ENCODE data around the gene MRPS18C. TPM values are rescaled to one million over a fixed set of nuclear protein-coding genes. Genes with fewer than 3 reads are reported as not detected.
A peak's percentile ranks its signal among the peaks of the same experiment; 100 is the strongest.

The MRPS18C gene
- polyA plus RNA-seq, 3 donors = 13.6 to 70.5 (median 42.4) TPM

- no peaks in the 10 kb centered on the region for H3K9me3 ChIP-seq (replicated peaks in 1 of 2; ENCODE audit: control insufficient read depth in 1 of 2, insufficient read depth in 1 of 2, low read length in 2 of 2)
- no peaks in the 10 kb centered on the region for H3K27me3 ChIP-seq (ENCODE audit: control insufficient read depth in 2 of 2, insufficient read depth in 2 of 2, low read length in 2 of 2)
- no peak for DNase-seq
- intact Hi-C loops (cut with micrococcal nuclease) = no loop called here
- Mint-ChIP-seq H3K4me3 (no peak overlapping the region), H3K9me3 (no peaks in the 10 kb centered on the region), H3K36me3 (peaks cover 73 to 78% of the 10 kb centered on the region in 2 donors), H3K27ac (no peak overlapping the region), H3K27me3 (ENCODE audit: low read depth in 3 of 3) (no peaks in the 10 kb centered on the region), H3K4me1 (peaks cover 4% of the 10 kb centered on the region)
- no peaks in the 10 kb centered on the region for H3K4me1 ChIP-seq (ENCODE audit: control insufficient read depth in 1 of 2, insufficient read depth in 2 of 2, low read length in 2 of 2)
- H3K4me3 ChIP-seq (replicated peaks in 1 of 3; ENCODE audit: low read depth in 2 of 3, low read length in 3 of 3) = no peak overlapping the region
- no peak overlapping the region for H3K9ac ChIP-seq (ENCODE audit: insufficient read depth, low read length, poor library complexity, severe bottlenecking)
- H2AFZ ChIP-seq (ENCODE audit: insufficient read depth, low read depth, low read length, poor library complexity, severe bottlenecking) = no peak overlapping the region
- no peaks in the 10 kb centered on the region for H3K79me2 ChIP-seq (ENCODE audit: insufficient read depth, low read length)
- H3K27ac ChIP-seq (ENCODE audit: low read depth in 1 of 2, low read length in 2 of 2) = no peak overlapping the region
- H3K36me3 ChIP-seq (replicated peaks in 1 of 2; ENCODE audit: control insufficient read depth in 1 of 2, insufficient read depth in 2 of 2, low read length in 2 of 2) = peaks cover 50 to 90% of the 10 kb centered on the region in 2 donors
- H4K20me1 ChIP-seq (ENCODE audit: insufficient read depth, low read length) = no peaks in the 10 kb centered on the region
- whole genome bisulfite sequencing (ENCODE audit: insufficient coverage) = no CpG with 5 or more reads among the region's 2 CpGs
- no peak for TF ChIP-seq CTCF (IDR thresholded peaks at IDR 0.05)
- no peak overlapping the region for H3K4me2 ChIP-seq (replicated peaks; ENCODE audit: extremely low read depth, low read length, poor library complexity, severe bottlenecking)
These were observed 42.2 kb upstream of the MRPS18C start for GRCh38 chr4:83413676-83414075.

GRCh38 chr4:83417566-83417965 is 38.3 kb upstream of the MRPS18C start:
- no peaks in the 10 kb centered on the region for H3K9me3 ChIP-seq (replicated peaks in 1 of 2; ENCODE audit: control insufficient read depth in 1 of 2, insufficient read depth in 1 of 2, low read length in 2 of 2)
- no peak overlapping the region for H3K4me2 ChIP-seq (replicated peaks; ENCODE audit: extremely low read depth, low read length, poor library complexity, severe bottlenecking)
- Mint-ChIP-seq H3K27ac (peak overlapping the region in 1 of 7 donors; percentile 4), H3K36me3 (peaks cover 57 to 72% of the 10 kb centered on the region in 2 donors), H3K4me1 (no peaks in the 10 kb centered on the region), H3K4me3 (no peak overlapping the region), H3K9me3 (no peaks in the 10 kb centered on the region), H3K27me3 (ENCODE audit: low read depth in 3 of 3) (no peaks in the 10 kb centered on the region)
- H4K20me1 ChIP-seq (ENCODE audit: insufficient read depth, low read length) = no peaks in the 10 kb centered on the region
- no peak overlapping the region for H2AFZ ChIP-seq (ENCODE audit: insufficient read depth, low read depth, low read length, poor library complexity, severe bottlenecking)
- H3K9ac ChIP-seq (ENCODE audit: insufficient read depth, low read length, poor library complexity, severe bottlenecking) = no peak overlapping the region
- no CpG with 5 or more reads among the region's 4 CpGs for WGBS (ENCODE audit: insufficient coverage)
- H3K4me1 ChIP-seq (ENCODE audit: control insufficient read depth in 1 of 2, insufficient read depth in 2 of 2, low read length in 2 of 2) = no peaks in the 10 kb centered on the region
- H3K36me3 ChIP-seq (replicated peaks in 1 of 2; ENCODE audit: control insufficient read depth in 1 of 2, insufficient read depth in 2 of 2, low read length in 2 of 2) = peaks cover 66 to 91% of the 10 kb centered on the region in 2 donors
- TF ChIP-seq CTCF (IDR thresholded peaks at IDR 0.05) = no peak
- no peak overlapping the region for H3K4me3 ChIP-seq (replicated peaks in 1 of 3; ENCODE audit: low read depth in 2 of 3, low read length in 3 of 3)
- no peak overlapping the region for H3K27ac ChIP-seq (ENCODE audit: low read depth in 1 of 2, low read length in 2 of 2)
- H3K79me2 ChIP-seq (ENCODE audit: insufficient read depth, low read length) = no peaks in the 10 kb centered on the region
- intact Hi-C loops (cut with micrococcal nuclease) = no loop called here
- DNase-seq = no peak
- no peaks in the 10 kb centered on the region for H3K27me3 ChIP-seq (ENCODE audit: control insufficient read depth in 2 of 2, insufficient read depth in 2 of 2, low read length in 2 of 2)

Measured in CD14-positive monocyte (primary cell).